GM12891 (cell line): ENCODE measurements around the gene SPRYD7.

Source experiments
- DNase-seq: peaks from one replicate; pipeline ENCODE4 v3.0.0; 2011; ENCODE audit warnings: low spot score; ENCODE audit not compliant: insufficient read length
- FAIRE-seq: peaks from 2 replicates; lab custom pipeline; 2011; peaks lifted over from hg19 to GRCh38; lab: Jason Lieb, UNC
- PAX5 ChIP-seq: IDR thresholded peaks from 2 replicates; pipeline ENCODE4 v1.6.1; 2011; ENCODE audit warnings: low read length, moderate library complexity, mild to moderate bottlenecking; ENCODE audit not compliant: insufficient read depth, severe bottlenecking
- POLR2A ChIP-seq: IDR thresholded peaks from 2 replicates; pipeline ENCODE4 v1.6.1; 2011; ENCODE audit warnings: low read depth, low read length, control low read depth
- POLR2AphosphoS5 ChIP-seq: IDR thresholded peaks from 2 replicates; pipeline ENCODE4 v1.6.1; 2011; ENCODE audit warnings: low read depth, low read length, control low read depth
- POU2F2 ChIP-seq: IDR thresholded peaks from 2 replicates; pipeline ENCODE4 v1.6.1; 2011; ENCODE audit warnings: low read depth, mild to moderate bottlenecking, control low read depth, low read length, moderate library complexity
- SPI1 ChIP-seq: IDR thresholded peaks from 2 replicates; pipeline ENCODE4 v1.6.1; 2011; ENCODE audit warnings: low read depth, low read length, control low read depth
- TAF1 ChIP-seq: IDR thresholded peaks from 2 replicates; pipeline ENCODE4 v1.6.1; 2011; ENCODE audit warnings: low read depth, low read length, control low read depth

SPRYD7 gene

GRCh38 chr13:49898792-49899191 is 37.3 kb downstream of the SPRYD7 start:
- DNase-seq (no peak), FAIRE-seq (no peak)
- TF ChIP-seq POU2F2 = no peak
- TF ChIP-seq TAF1 = no peak
- TF ChIP-seq PAX5 = no peak
- no peak for TF ChIP-seq SPI1
- TF ChIP-seq POLR2AphosphoS5 = no peak
- no peak for TF ChIP-seq POLR2A

DNA sequence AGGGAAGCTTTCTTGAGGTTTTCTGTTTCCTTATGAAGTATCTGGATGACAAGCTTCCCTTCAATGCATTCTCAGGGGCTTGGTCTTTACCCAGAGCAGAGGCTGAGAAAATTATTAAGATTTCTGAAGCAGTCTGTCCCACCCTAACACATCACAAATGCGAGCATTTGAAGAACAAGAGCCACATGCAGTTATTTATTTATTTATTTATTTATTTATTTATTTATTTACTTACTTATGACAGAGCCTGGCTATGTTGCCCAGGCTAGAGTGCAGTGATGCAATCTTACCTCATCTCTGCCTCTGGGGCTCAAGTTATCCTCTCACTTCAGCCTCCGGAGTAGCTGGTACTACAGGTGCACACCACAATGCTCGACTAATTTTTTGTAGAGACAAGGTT is 38.4 kb downstream of the SPRYD7 start:
- DNase-seq (no peak), FAIRE-seq (no peak)
- TF ChIP-seq POLR2AphosphoS5 = no peak
- no peak for TF ChIP-seq TAF1
- TF ChIP-seq PAX5 = no peak
- no peak for TF ChIP-seq POLR2A
- no peak for TF ChIP-seq POU2F2
- no peak for TF ChIP-seq SPI1

DNA sequence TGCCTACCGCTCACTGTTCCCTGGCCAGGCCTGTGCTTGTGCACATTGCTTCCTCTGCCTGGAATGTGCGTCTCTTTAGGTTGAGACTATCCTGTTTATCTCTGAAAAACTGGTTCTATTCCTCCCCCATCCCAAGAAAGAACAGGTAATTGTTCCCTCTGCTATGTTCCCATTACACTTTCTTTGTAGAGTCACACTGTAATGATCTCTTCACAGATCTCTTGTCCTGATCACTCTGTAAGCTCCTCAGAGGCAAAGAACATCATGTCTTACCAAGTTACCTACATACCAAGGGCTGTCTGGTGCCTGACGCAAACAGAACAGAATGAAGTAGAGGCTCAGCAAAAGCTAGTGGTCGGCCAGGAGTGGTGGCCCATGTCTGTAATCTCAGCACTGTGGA is 40.3 kb downstream of the SPRYD7 start:
- no peak for TF ChIP-seq POLR2A
- TF ChIP-seq POLR2AphosphoS5 = no peak
- no peak for TF ChIP-seq SPI1
- no peak for TF ChIP-seq TAF1
- no peak for TF ChIP-seq POU2F2
- no peak for TF ChIP-seq PAX5
- FAIRE-seq (no peak), DNase-seq (no peak)

DNA sequence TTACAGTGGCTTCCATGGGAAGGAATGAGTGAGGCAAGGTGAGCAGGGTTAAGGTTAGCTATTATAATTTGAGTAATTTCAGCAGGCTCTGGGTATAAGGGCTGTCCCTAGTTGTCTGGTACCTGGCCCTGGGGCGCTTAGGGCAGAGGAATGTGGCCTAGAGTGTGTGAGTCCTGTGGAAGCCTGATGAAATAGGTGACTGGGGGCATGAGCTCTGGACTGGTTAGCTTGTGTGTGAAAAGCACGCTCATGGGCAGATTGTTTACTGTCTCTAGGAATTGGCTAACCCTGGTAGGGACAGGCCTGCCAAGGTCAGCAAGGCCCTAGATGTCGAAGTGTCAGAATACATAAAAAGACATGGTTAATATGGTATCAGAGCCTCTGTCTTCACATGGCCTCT is 42.5 kb downstream of the SPRYD7 start:
- no peak for TF ChIP-seq POLR2AphosphoS5
- TF ChIP-seq POLR2A = no peak
- TF ChIP-seq SPI1 = no peak
- no peak for TF ChIP-seq TAF1
- no peak for TF ChIP-seq POU2F2
- TF ChIP-seq PAX5 = no peak
- FAIRE-seq = no peak

DNA sequence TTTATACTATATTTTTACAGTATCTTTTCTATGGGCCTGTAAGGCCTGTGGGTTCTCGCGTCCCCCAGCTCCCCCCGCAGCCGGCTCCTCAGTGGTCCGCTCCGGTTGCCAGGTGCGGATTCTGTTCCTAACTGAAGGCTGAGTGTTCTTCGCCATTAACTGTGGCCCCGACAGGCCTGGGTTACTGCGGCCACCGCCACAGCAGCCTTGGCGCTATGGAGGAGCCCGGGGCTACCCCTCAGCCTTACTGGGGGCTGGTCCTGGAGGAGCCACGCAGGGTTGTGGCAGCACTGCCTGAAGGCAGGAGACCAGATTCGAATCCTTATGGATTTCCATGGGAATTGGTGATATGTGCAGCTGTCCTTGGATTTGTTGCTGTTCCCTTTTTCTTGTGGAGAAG is 45.8 kb downstream of the SPRYD7 start:
- FAIRE-seq = no peak
- TF ChIP-seq POLR2A (no peak), SPI1 (no peak), POLR2AphosphoS5 (no peak), TAF1 (no peak), PAX5 (no peak), POU2F2 (no peak)
- DNase-seq = no peak

More for the DNA sequence above, 42.5 kb downstream of the SPRYD7 start:
- DNase-seq = no peak

DNA sequence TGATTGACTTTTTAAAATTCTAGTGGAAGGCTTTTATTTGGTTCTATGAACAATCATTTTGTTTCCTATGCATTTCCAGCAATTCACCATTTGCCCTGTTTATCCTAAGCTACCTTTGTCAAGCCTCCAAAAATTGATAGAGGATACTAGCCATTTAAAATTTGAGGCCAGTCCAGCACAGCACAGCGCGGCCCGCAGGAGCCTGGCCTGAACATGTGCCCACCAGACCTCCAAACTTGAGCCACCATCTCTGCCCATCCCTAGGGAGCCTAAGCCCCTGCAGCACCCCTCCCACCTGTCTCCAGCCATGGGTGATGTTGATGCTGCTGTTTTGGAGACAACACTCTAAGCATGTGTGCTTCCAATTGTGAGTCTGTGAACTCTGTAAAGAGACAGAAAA is 57.5 kb downstream of the SPRYD7 start:
- TF ChIP-seq TAF1 (no peak), POLR2A (no peak), PAX5 (no peak), SPI1 (no peak), POLR2AphosphoS5 (no peak), POU2F2 (no peak)
- FAIRE-seq (no peak), DNase-seq (no peak)

DNA sequence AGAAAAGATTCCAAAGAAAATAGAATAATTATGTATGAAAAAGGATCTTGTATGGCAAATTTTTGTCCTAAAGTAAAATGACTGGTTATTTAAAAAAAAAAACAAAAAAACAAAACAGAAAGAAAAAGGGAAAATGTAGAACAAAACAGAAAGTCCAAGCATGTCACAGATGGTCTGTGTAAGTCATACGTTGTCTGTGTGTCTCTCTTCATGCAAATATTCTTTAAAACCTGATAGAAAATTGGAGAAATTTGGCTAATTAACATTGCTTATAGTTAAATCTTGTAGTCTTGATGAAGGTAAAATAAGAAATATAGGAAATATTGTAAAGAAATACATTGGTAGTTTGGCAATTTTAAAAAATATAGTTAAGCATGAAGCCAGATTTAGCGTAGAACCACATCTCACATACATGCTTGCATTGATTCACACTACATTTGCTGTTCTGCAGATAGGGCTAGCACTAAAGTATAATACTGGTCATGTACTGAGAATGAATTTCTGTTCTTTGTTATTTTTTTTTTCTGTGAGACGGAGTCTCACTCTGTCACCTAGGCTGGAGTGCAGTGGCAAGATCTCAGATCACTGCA is 58.4 kb downstream of the SPRYD7 start:
- FAIRE-seq (no peak), DNase-seq (no peak)
- TF ChIP-seq POU2F2 (no peak), POLR2AphosphoS5 (no peak), SPI1 (no peak), PAX5 (no peak), TAF1 (no peak), POLR2A (no peak)

GRCh38 chr13:49874430-49874829 is 61.7 kb downstream of the SPRYD7 start:
- DNase-seq (no peak), FAIRE-seq (no peak)
- no peak for TF ChIP-seq POLR2AphosphoS5

GRCh38 chr13:49869519-49869918 is 66.6 kb downstream of the SPRYD7 start:
- no peak for FAIRE-seq
- no peak for TF ChIP-seq PAX5
- no peak for TF ChIP-seq SPI1
- no peak for TF ChIP-seq TAF1
- no peak for TF ChIP-seq POLR2A
- no peak for TF ChIP-seq POLR2AphosphoS5
- no peak for TF ChIP-seq POU2F2
- no peak for DNase-seq

GRCh38 chr13:49867834-49868233 is 68.3 kb downstream of the SPRYD7 start:
- FAIRE-seq = no peak
- no peak for TF ChIP-seq POLR2AphosphoS5
- TF ChIP-seq TAF1 = no peak
- TF ChIP-seq POU2F2 = no peak
- no peak for TF ChIP-seq PAX5
- no peak for TF ChIP-seq POLR2A
- TF ChIP-seq SPI1 = no peak
- no peak for DNase-seq

DNA sequence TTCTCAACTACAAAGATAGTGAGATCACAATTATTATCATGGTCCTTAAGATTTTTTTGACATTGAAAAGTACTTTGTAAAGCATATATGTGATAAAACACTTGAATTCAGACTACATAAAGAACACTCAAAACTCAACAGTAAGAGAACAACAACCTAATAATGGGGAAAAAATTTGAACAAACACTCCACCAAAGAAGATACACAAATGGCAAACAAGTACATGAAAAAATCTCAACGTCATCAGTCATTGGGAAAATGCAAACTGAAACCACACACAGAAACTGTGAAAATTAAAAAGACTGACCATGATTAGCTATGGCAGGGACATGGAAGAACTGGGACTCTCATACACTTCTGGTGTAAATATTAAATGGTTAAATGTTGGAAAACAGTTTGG is 70.9 kb downstream of the SPRYD7 start:
- FAIRE-seq = no peak
- TF ChIP-seq SPI1 (no peak), POLR2A (no peak), POU2F2 (no peak), PAX5 (no peak), TAF1 (no peak), POLR2AphosphoS5 (no peak)
- DNase-seq = no peak
